ENCODE data around the gene AATF. TPM values are rescaled to one million over a fixed set of nuclear protein-coding genes. Genes with fewer than 3 reads are reported as not detected.

The AATF gene
- total and polyA plus RNA-seq, 2 donors (not counting 1 experiment from before 2014, with no cell fraction given) = 23.9 to 54.8 TPM

DNA sequence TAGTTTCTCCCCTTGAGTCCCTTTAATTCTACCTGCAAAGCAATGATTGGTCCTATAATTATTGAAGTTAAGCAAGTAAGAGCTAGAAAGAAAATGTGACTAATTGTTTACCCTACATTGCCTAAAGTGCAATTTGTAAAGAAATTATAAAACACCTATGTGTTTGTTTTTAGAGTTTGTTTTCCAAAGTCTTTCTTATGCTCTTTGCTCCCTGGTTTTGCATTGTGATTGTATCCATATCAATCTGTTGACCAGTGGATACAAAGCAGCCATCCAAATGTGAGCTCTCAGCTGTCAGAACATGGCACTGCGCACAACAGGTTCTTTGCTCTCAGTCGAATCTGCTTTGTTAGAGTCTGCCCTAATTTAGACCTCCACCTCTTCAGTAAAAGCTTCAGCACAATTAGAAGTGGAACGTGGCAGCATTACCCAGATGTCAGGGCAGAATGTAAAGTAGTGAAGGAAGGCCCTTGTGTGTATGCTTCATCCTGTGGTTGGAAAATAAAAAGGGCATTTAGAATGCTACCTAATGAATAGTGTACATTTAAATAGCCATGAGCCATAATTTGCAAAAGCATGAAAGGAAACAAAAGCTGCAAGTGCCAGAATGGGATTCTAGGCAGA, 70.5 kb downstream of the AATF start:
- no peak overlapping the region for H3K27ac Mint-ChIP-seq
- H2AFZ ChIP-seq (ENCODE audit: insufficient read depth, low read depth, low read length, poor library complexity, severe bottlenecking) = no peak overlapping the region
- WGBS (ENCODE audit: insufficient coverage) = no CpG with 5 or more reads among the region's 3 CpGs
- no peak overlapping the region for H3K27ac ChIP-seq (ENCODE audit: low read length in 2 of 2)
- no peaks in the 10 kb centered on the region for H3K27me3 ChIP-seq (replicated peaks in 1 of 4; ENCODE audit: control extremely low read depth in 1 of 4, control insufficient read depth in 3 of 4, insufficient read depth in 4 of 4, low read length in 3 of 4)
- H3K79me2 ChIP-seq (ENCODE audit: control insufficient read depth, insufficient read depth, low read length) = peaks cover 2% of the 10 kb centered on the region
- ChIA-PET CTCF (interaction anchor here (1.6 kb wide), 1 partner anchor 28 kb away, joined by 5 read pairs; no protein-coding TSS in a partner anchor), POLR2A (interaction anchor here (0.8 kb wide), 1 partner anchor 286 kb away, joined by 4 read pairs; no protein-coding TSS in a partner anchor)
- ATAC-seq (ENCODE audit: low read depth) (no peak), DNase-seq (no peak)
- TF ChIP-seq, protein P1, sequence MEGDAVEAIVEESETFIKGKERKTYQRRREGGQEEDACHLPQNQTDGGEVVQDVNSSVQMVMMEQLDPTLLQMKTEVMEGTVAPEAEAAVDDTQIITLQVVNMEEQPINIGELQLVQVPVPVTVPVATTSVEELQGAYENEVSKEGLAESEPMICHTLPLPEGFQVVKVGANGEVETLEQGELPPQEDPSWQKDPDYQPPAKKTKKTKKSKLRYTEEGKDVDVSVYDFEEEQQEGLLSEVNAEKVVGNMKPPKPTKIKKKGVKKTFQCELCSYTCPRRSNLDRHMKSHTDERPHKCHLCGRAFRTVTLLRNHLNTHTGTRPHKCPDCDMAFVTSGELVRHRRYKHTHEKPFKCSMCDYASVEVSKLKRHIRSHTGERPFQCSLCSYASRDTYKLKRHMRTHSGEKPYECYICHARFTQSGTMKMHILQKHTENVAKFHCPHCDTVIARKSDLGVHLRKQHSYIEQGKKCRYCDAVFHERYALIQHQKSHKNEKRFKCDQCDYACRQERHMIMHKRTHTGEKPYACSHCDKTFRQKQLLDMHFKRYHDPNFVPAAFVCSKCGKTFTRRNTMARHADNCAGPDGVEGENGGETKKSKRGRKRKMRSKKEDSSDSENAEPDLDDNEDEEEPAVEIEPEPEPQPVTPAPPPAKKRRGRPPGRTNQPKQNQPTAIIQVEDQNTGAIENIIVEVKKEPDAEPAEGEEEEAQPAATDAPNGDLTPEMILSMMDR (IDR thresholded peaks at IDR 0.05) = no peak
- TF ChIP-seq EZH2 (IDR thresholded peaks at IDR 0.05; ENCODE audit: borderline replicate concordance, insufficient read depth, low read depth, low read length, poor library complexity, severe bottlenecking) = no peak
- H3K9me3 ChIP-seq (ENCODE audit: control extremely low read depth in 1 of 3, control insufficient read depth in 2 of 3, insufficient read depth in 1 of 3, low read length in 2 of 3) = no peaks in the 10 kb centered on the region
- no peak overlapping the region for H3K4me3 Mint-ChIP-seq
- no peaks in the 10 kb centered on the region for H3K27me3 Mint-ChIP-seq
- no peaks in the 10 kb centered on the region for H3K4me1 ChIP-seq (ENCODE audit: control insufficient read depth in 2 of 2, insufficient read depth in 2 of 2, low read length in 2 of 2)
- peaks cover 0 to 37% of the 10 kb centered on the region in 2 experiments for H3K36me3 ChIP-seq (replicated peaks in 1 of 2; ENCODE audit: control extremely low read depth in 1 of 2, control insufficient read depth in 1 of 2, extremely low read depth in 1 of 2, insufficient read depth in 2 of 2, low read length in 1 of 2)
- peaks cover 18% of the 10 kb centered on the region for H4K20me1 ChIP-seq (ENCODE audit: control insufficient read depth, insufficient read depth, low read length, poor library complexity, severe bottlenecking)
- no peaks in the 10 kb centered on the region for H3K9me3 Mint-ChIP-seq (ENCODE audit: insufficient read depth)
- H3K4me2 ChIP-seq (replicated peaks; ENCODE audit: low read depth, low read length, poor library complexity, severe bottlenecking) = no peak overlapping the region
- no peak overlapping the region for H3K4me3 ChIP-seq (ENCODE audit: control extremely low read depth in 1 of 5, extremely low read depth in 1 of 5, insufficient read depth in 1 of 5, low read depth in 2 of 5, low read length in 4 of 5)
- H3K4me1 Mint-ChIP-seq = no peaks in the 10 kb centered on the region
- H3K9ac ChIP-seq (ENCODE audit: low read length) = no peak overlapping the region
- intact Hi-C loops (cut with micrococcal nuclease) = no loop called here

DNA sequence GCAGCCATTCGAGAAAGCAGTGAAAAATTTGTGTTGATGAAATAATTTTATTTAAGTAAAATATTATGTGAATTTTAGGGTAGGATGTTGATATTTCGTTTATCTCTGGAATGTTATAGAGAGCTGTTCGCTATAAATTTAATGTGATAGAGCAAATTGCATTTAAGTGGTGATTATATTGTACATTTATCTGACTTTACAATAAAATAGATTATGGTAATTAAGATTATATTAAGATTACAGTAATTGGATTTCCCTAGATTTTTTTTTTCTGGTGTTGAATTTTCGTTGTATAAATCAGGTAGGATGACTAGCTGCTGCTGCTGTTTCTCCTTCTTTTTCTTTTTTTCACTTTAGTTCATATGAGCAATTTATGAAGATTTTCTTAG, 71.0 kb downstream of the AATF start:
- no peak overlapping the region for H3K27ac Mint-ChIP-seq

More for the DNA sequence above, 71.0 kb downstream of the AATF start:
- H3K27me3 ChIP-seq (replicated peaks in 1 of 4; ENCODE audit: control extremely low read depth in 1 of 4, control insufficient read depth in 3 of 4, insufficient read depth in 4 of 4, low read length in 3 of 4) = no peaks in the 10 kb centered on the region
- no peak overlapping the region for H3K9ac ChIP-seq (ENCODE audit: low read length)
- no peak overlapping the region for H3K27ac ChIP-seq (ENCODE audit: low read length in 2 of 2)
- ATAC-seq (ENCODE audit: low read depth) = no peak
- ChIA-PET POLR2A (interaction anchor here (0.8 kb wide), 1 partner anchor 287 kb away, joined by 4 read pairs; no protein-coding TSS in a partner anchor), CTCF (interaction anchor here (1.6 kb wide), 1 partner anchor 28 kb away, joined by 5 read pairs; no protein-coding TSS in a partner anchor)
- H2AFZ ChIP-seq (ENCODE audit: insufficient read depth, low read depth, low read length, poor library complexity, severe bottlenecking) = no peak overlapping the region
- H4K20me1 ChIP-seq (ENCODE audit: control insufficient read depth, insufficient read depth, low read length, poor library complexity, severe bottlenecking) = peaks cover 13% of the 10 kb centered on the region
- WGBS (ENCODE audit: insufficient coverage) = no CpG with 5 or more reads among the region's 4 CpGs
- no peaks in the 10 kb centered on the region for H3K9me3 ChIP-seq (ENCODE audit: control extremely low read depth in 1 of 3, control insufficient read depth in 2 of 3, insufficient read depth in 1 of 3, low read length in 2 of 3)
- Mint-ChIP-seq H3K4me3 (no peak overlapping the region), H3K27me3 (no peaks in the 10 kb centered on the region), H3K9me3 (ENCODE audit: insufficient read depth) (no peaks in the 10 kb centered on the region), H3K4me1 (no peaks in the 10 kb centered on the region)
- peaks cover 1 to 39% of the 10 kb centered on the region in 2 experiments for H3K36me3 ChIP-seq (replicated peaks in 1 of 2; ENCODE audit: control extremely low read depth in 1 of 2, control insufficient read depth in 1 of 2, extremely low read depth in 1 of 2, insufficient read depth in 2 of 2, low read length in 1 of 2)
- no peaks in the 10 kb centered on the region for H3K4me1 ChIP-seq (ENCODE audit: control insufficient read depth in 2 of 2, insufficient read depth in 2 of 2, low read length in 2 of 2)
- TF ChIP-seq EZH2 (IDR thresholded peaks at IDR 0.05; ENCODE audit: borderline replicate concordance, insufficient read depth, low read depth, low read length, poor library complexity, severe bottlenecking) = no peak
- TF ChIP-seq, protein P1 (IDR thresholded peaks at IDR 0.05) = no peak
- intact Hi-C loops (cut with micrococcal nuclease) = no loop called here
- H3K4me2 ChIP-seq (replicated peaks; ENCODE audit: low read depth, low read length, poor library complexity, severe bottlenecking) = no peak overlapping the region
- DNase-seq = no peak
- no peak overlapping the region for H3K4me3 ChIP-seq (ENCODE audit: control extremely low read depth in 1 of 5, extremely low read depth in 1 of 5, insufficient read depth in 1 of 5, low read depth in 2 of 5, low read length in 4 of 5)
- H3K79me2 ChIP-seq (ENCODE audit: control insufficient read depth, insufficient read depth, low read length) = peaks cover 2% of the 10 kb centered on the region

Measured in B cell (primary cell).